Measurements from ENCODE around the gene CA4. TPM values are rescaled to one million over a fixed set of nuclear protein-coding genes. Genes with fewer than 3 reads are reported as not detected.

The CA4 gene
- total and polyA plus RNA-seq, 4 donors: 0.14 to 0.67 (median 0.44) TPM

GRCh38 chr17:60103957-60104356 lies 45.8 kb upstream of the CA4 start:
- Histone ChIP-seq H3K4me3 (ENCODE audit: low read depth in 1 of 3, low read length in 3 of 3) (no peak overlapping the region), H3K9me3 (ENCODE audit: control insufficient read depth in 4 of 4, low read length in 3 of 4) (no peaks in the 10 kb centered on the region), H3K36me3 (ENCODE audit: control insufficient read depth in 4 of 4, insufficient read depth in 3 of 4, low read depth in 1 of 4, low read length in 3 of 4) (no peaks in the 10 kb centered on the region), H3K4me1 (ENCODE audit: control insufficient read depth in 4 of 4, insufficient read depth in 4 of 4, low read length in 3 of 4) (no peaks in the 10 kb centered on the region), H3K9ac (ENCODE audit: low read depth in 1 of 2, low read length in 2 of 2) (no peak overlapping the region), H3K27me3 (ENCODE audit: control insufficient read depth in 4 of 4, insufficient read depth in 4 of 4, low read length in 3 of 4) (no peaks in the 10 kb centered on the region), H3K27ac (ENCODE audit: low read depth in 1 of 2, low read length in 2 of 2) (no peak overlapping the region)
- DNase-seq (ENCODE audit: low spot score): no peak
- WGBS: 91% methylated on average over 4 of the region's 4 CpGs
- TF ChIP-seq FOXA2 (IDR thresholded peaks at IDR 0.05): no peak
- TF ChIP-seq NR2F2 (IDR thresholded peaks at IDR 0.05): no peak
- no peak for TF ChIP-seq FOXA1 (IDR thresholded peaks at IDR 0.05)
- no peak for TF ChIP-seq REST (IDR thresholded peaks at IDR 0.05)
- TF ChIP-seq TAF1 (conservative IDR thresholded peaks at IDR 0.05): no peak
- TF ChIP-seq RXRA (IDR thresholded peaks at IDR 0.05): no peak

GRCh38 chr17:60106340-60107059 lies 43.3 kb upstream of the CA4 start:
- H3K36me3 ChIP-seq (ENCODE audit: control insufficient read depth in 4 of 4, insufficient read depth in 3 of 4, low read depth in 1 of 4, low read length in 3 of 4): no peaks in the 10 kb centered on the region
- H3K4me1 ChIP-seq (ENCODE audit: control insufficient read depth in 4 of 4, insufficient read depth in 4 of 4, low read length in 3 of 4): no peaks in the 10 kb centered on the region
- no peaks in the 10 kb centered on the region for H3K9me3 ChIP-seq (ENCODE audit: control insufficient read depth in 4 of 4, low read length in 3 of 4)
- H3K4me3 ChIP-seq (ENCODE audit: low read depth in 1 of 3, low read length in 3 of 3): no peak overlapping the region
- no peak for TF ChIP-seq RXRA (IDR thresholded peaks at IDR 0.05)
- no peak for TF ChIP-seq CTCF (IDR thresholded peaks at IDR 0.05; ENCODE audit: low read depth, low read length, missing input control)
- no peak for TF ChIP-seq FOXA2 (IDR thresholded peaks at IDR 0.05)
- TF ChIP-seq GABPA (IDR thresholded peaks at IDR 0.05 in 1 of 2, conservative IDR thresholded peaks at IDR 0.05 in 1 of 2): no peak
- no peaks in the 10 kb centered on the region for H3K27me3 ChIP-seq (ENCODE audit: control insufficient read depth in 4 of 4, insufficient read depth in 4 of 4, low read length in 3 of 4)
- no peak for DNase-seq (ENCODE audit: low spot score)
- no peak overlapping the region for H3K27ac ChIP-seq (ENCODE audit: low read depth in 1 of 2, low read length in 2 of 2)
- no peak overlapping the region for H3K9ac ChIP-seq (ENCODE audit: low read depth in 1 of 2, low read length in 2 of 2)
- 89% methylated on average over 5 of the region's 5 CpGs for WGBS

GRCh38 chr17:60107526-60108257 lies 42.1 kb upstream of the CA4 start:
- Histone ChIP-seq H3K27ac (ENCODE audit: low read depth in 1 of 2, low read length in 2 of 2) (no peak overlapping the region), H3K36me3 (ENCODE audit: control insufficient read depth in 4 of 4, insufficient read depth in 3 of 4, low read depth in 1 of 4, low read length in 3 of 4) (no peaks in the 10 kb centered on the region), H3K27me3 (ENCODE audit: control insufficient read depth in 4 of 4, insufficient read depth in 4 of 4, low read length in 3 of 4) (no peaks in the 10 kb centered on the region), H3K4me3 (ENCODE audit: low read depth in 1 of 3, low read length in 3 of 3) (no peak overlapping the region), H3K9ac (ENCODE audit: low read depth in 1 of 2, low read length in 2 of 2) (no peak overlapping the region), H3K4me1 (ENCODE audit: control insufficient read depth in 4 of 4, insufficient read depth in 4 of 4, low read length in 3 of 4) (no peaks in the 10 kb centered on the region), H3K9me3 (ENCODE audit: control insufficient read depth in 4 of 4, low read length in 3 of 4) (no peaks in the 10 kb centered on the region)
- DNase-seq (ENCODE audit: low spot score): no peak
- 89% methylated on average over 10 of the region's 10 CpGs for WGBS
- TF ChIP-seq ZBTB33 (IDR thresholded peaks at IDR 0.05) (no peak), ATF3 (IDR thresholded peaks at IDR 0.05) (no peak), EGR1 (IDR thresholded peaks at IDR 0.05; ENCODE audit: low read depth in 2 of 2) (no peak), CTCF (IDR thresholded peaks at IDR 0.05; ENCODE audit: low read depth, low read length, missing input control) (no peak)

Data from liver (tissue), 9 donors.